Subcutaneous abdominal adipose tissue (tissue), 5 donors: ENCODE data around the gene MIS18A.

Experiments used
- H3K27ac ChIP-seq: one replicate; pipeline ENCODE4 v1.7.0; 2013; ENCODE audit warnings: low read depth, mild to moderate bottlenecking, inconsistent platforms, low read length, moderate library complexity
- H3K27me3 ChIP-seq, 5 donors: one replicate each; pipeline ENCODE4 v1.7.0; 2013; ENCODE audit warnings: low read length in 5 of 5, inconsistent platforms in 1 of 5; ENCODE audit not compliant: control insufficient read depth in 5 of 5, insufficient read depth in 4 of 5
- H3K36me3 ChIP-seq, 5 donors: one replicate each; pipeline ENCODE4 v1.7.0; 2013; ENCODE audit warnings: low read length in 5 of 5; ENCODE audit not compliant: control insufficient read depth in 5 of 5, insufficient read depth in 5 of 5
- H3K4me1 ChIP-seq, 5 donors: one replicate each; pipeline ENCODE4 v1.7.0; 2013; ENCODE audit warnings: low read length in 5 of 5, mild to moderate bottlenecking in 3 of 5, moderate library complexity in 1 of 5; ENCODE audit not compliant: control insufficient read depth in 5 of 5, insufficient read depth in 5 of 5
- H3K4me3 ChIP-seq, 5 donors: one replicate each; pipeline ENCODE4 v1.7.0; 2013; ENCODE audit warnings: low read length in 5 of 5, low read depth in 1 of 5
- H3K9ac ChIP-seq, 5 donors: one replicate each; pipeline ENCODE4 v1.7.0; 2013; ENCODE audit warnings: low read length in 5 of 5, mild to moderate bottlenecking in 4 of 5, moderate library complexity in 3 of 5
- H3K9me3 ChIP-seq, 5 donors: one replicate each; pipeline ENCODE4 v1.7.0; 2013; ENCODE audit warnings: low read length in 5 of 5; ENCODE audit not compliant: control insufficient read depth in 5 of 5
- donor health status: healthy.
- donor health status: healthy.
- donor health status: healthy.
- donor health status: healthy.
- donor health status: healthy.

MIS18A gene

DNA sequence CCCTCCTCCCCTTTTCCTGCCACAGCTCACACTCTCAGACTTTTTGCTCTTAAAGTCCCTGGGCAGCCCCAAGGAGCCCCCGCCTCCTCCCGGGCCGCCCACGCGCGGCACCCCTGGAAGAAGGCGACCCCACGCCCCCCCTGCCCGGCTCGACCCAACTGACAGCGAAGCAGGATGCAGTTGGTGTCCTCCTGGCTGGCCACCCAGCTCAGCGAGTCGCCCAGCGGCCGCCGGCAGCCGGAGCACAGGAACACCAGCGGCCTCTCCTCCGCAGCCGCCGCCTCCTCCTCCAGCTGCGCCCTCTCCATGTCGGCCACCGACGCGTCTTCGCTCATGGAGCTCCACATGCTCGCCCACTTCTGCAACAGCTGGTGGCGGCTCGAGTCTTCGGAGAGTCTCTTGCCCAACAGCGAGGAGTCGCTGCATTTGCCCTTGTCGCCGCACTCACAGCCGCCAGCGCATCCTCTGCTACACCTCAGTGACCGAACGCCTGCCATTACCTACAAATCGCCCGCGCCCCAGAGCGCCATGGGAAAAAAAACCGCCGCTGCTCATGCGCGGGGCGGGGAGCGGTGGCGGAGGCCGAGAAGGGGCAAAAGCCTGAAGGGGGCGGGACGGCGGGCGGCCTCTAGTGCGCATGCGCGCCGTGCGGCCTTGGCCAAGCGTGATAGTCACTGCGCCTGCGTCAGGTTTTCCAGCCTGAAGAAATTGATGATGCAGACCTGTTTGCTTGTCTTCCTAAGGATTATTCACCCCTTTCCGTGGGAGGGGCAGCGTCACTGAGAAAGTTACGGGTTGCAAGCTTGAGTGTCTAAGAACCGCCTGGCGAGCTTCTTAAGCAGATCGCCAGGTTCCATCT lies at the start of gene MIS18A:
TSS of gene MIS18A (minus strand) at position 532 of the 859 bp plus-strand sequence. CDS start at position 497, 35 bp downstream.
- Histone ChIP-seq H3K4me3 (peak within 1 kb of the TSS; percentile 87 to 96 (median 95)), H3K4me1 (peaks cover 7 to 25% (median 20%) of the 10 kb centered on the region in 5 donors), H3K36me3 (peaks cover 0 to 8% (median 3%) of the 10 kb centered on the region in 5 donors), H3K27ac (peak within 1 kb of the TSS; percentile 50), H3K9ac (peak within 1 kb of the TSS; percentile 31 to 88 (median 79)), H3K9me3 (no peaks in the 10 kb centered on the region), H3K27me3 (no peaks in the 10 kb centered on the region)

DNA sequence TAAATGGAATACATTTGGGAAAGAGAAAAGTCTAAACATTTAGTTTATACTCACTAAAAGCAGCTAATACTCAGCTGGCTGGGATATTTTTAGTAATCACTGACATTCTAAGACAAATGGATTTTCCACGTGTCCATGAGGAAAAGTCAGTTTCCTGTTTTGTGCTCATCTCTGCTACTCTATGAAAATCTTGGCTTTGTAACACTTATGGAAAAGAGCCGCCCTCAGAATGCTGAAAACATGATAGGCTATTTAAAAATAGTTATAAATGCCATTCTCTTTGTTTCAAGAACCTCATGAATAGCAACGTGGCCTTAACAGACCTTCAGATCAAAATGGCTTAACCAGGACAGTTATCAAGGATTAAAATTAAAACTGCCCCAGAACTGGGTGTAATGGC lies 49.7 kb upstream of the MIS18A start:
- H3K4me1 ChIP-seq = peaks cover 0 to 29% (median 16%) of the 10 kb centered on the region in 5 donors
- peak overlapping the region; percentile 61 for H3K27ac ChIP-seq
- no peaks in the 10 kb centered on the region for H3K9me3 ChIP-seq
- no peaks in the 10 kb centered on the region for H3K27me3 ChIP-seq
- H3K4me3 ChIP-seq = no peak overlapping the region
- H3K9ac ChIP-seq = no peak overlapping the region
- peaks cover 14 to 51% (median 46%) of the 10 kb centered on the region in 5 donors for H3K36me3 ChIP-seq

- Histone ChIP-seq H3K36me3 (peaks cover 3 to 60% (median 54%) of the 10 kb centered on the region in 5 donors), H3K9ac (no peak overlapping the region), H3K9me3 (no peaks in the 10 kb centered on the region), H3K4me3 (no peak overlapping the region), H3K4me1 (peaks cover 0 to 24% (median 16%) of the 10 kb centered on the region in 5 donors), H3K27ac (no peak overlapping the region), H3K27me3 (no peaks in the 10 kb centered on the region)
Measured at GRCh38 chr21:32325706-32326105, 46.9 kb upstream of the MIS18A start.

DNA sequence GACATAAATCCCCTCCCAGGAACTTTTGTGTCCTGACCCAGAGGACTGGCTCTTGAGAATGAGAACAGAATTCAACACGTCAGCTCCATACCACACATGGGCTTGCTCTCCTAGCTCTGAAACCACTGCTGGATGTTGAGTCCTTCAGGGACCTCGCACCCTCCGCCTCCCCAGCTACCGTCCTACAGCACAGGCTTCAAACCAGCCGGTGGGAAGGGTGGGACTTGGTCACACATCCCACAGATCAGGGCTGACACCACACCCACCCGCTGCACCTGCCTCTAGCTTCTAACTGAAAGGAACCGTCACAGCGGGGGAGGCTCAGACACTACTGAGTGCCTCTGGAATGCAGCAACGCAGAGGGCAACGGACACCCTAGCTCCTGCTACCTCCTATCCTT lies 43.8 kb upstream of the MIS18A start:
- Histone ChIP-seq H3K9me3 (no peaks in the 10 kb centered on the region), H3K4me1 (peaks cover 0 to under 1% (median 0%) of the 10 kb centered on the region in 5 donors), H3K4me3 (no peak overlapping the region), H3K36me3 (peaks cover 9 to 88% (median 81%) of the 10 kb centered on the region in 5 donors), H3K27ac (no peak overlapping the region), H3K27me3 (no peaks in the 10 kb centered on the region), H3K9ac (no peak overlapping the region)

GRCh38 chr21:32322103-32322502 lies 43.3 kb upstream of the MIS18A start:
- H3K9me3 ChIP-seq = no peaks in the 10 kb centered on the region
- no peaks in the 10 kb centered on the region for H3K4me1 ChIP-seq
- H3K27ac ChIP-seq = no peak overlapping the region
- H3K4me3 ChIP-seq = no peak overlapping the region
- H3K9ac ChIP-seq = no peak overlapping the region
- H3K27me3 ChIP-seq = no peaks in the 10 kb centered on the region
- H3K36me3 ChIP-seq = peaks cover 9 to 93% (median 87%) of the 10 kb centered on the region in 5 donors

DNA sequence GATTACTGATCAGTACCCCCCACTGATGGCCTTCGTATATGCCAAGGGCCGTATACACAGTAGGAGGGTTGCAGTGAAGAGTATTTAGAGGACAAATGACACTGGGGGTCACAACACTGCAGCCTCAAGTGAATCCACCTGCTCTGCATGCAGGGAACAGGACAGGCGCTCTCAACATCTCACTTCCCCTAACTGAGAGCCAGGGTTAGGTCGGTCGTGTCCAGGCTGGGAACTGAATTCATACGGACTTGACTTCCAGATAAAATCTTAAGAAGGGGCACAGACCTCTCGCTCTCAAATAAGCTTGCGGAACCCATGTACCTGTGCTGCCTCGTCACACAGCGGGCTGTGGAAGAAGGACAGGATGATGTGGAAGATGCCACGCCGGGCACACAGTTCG lies 42.6 kb upstream of the MIS18A start:
- H3K9me3 ChIP-seq = no peaks in the 10 kb centered on the region
- peaks cover 9 to 97% (median 93%) of the 10 kb centered on the region in 5 donors for H3K36me3 ChIP-seq
- peaks cover 0 to 2% (median 0%) of the 10 kb centered on the region in 5 donors for H3K4me1 ChIP-seq
- H3K4me3 ChIP-seq = no peak overlapping the region
- no peaks in the 10 kb centered on the region for H3K27me3 ChIP-seq
- no peak overlapping the region for H3K9ac ChIP-seq
- H3K27ac ChIP-seq = no peak overlapping the region

GRCh38 chr21:32320726-32321125 lies 41.9 kb upstream of the MIS18A start:
- Histone ChIP-seq H3K27me3 (no peaks in the 10 kb centered on the region), H3K36me3 (peaks cover 6 to 100% (median 95%) of the 10 kb centered on the region in 5 donors), H3K4me3 (no peak overlapping the region), H3K9me3 (no peaks in the 10 kb centered on the region), H3K9ac (no peak overlapping the region), H3K4me1 (peaks cover 0 to 9% (median 1%) of the 10 kb centered on the region in 5 donors), H3K27ac (no peak overlapping the region)

- Histone ChIP-seq H3K9ac (no peak overlapping the region), H3K9me3 (no peaks in the 10 kb centered on the region), H3K4me3 (no peak overlapping the region), H3K27ac (no peak overlapping the region), H3K27me3 (no peaks in the 10 kb centered on the region), H3K4me1 (peaks cover 0 to 12% (median 1%) of the 10 kb centered on the region in 5 donors), H3K36me3 (peaks cover 6 to 97% (median 94%) of the 10 kb centered on the region in 5 donors)
Measured at GRCh38 chr21:32320059-32320458, 41.2 kb upstream of the MIS18A start.

- Histone ChIP-seq H3K4me3 (no peak overlapping the region), H3K36me3 (peaks cover 6 to 94% (median 91%) of the 10 kb centered on the region in 5 donors), H3K9ac (no peak overlapping the region), H3K27me3 (no peaks in the 10 kb centered on the region), H3K27ac (no peak overlapping the region), H3K4me1 (peaks cover 0 to 16% (median 1%) of the 10 kb centered on the region in 5 donors), H3K9me3 (no peaks in the 10 kb centered on the region)
Measured at GRCh38 chr21:32319012-32319411, 40.2 kb upstream of the MIS18A start.

- H3K36me3 ChIP-seq = peaks cover 9 to 92% (median 86%) of the 10 kb centered on the region in 5 donors
- no peaks in the 10 kb centered on the region for H3K27me3 ChIP-seq
- H3K4me1 ChIP-seq = peaks cover 0 to 16% (median 1%) of the 10 kb centered on the region in 5 donors
Measured at GRCh38 chr21:32317726-32318125, 38.9 kb upstream of the MIS18A start.

More at GRCh38 chr21:32317726-32318125, 38.9 kb upstream of the MIS18A start:
- Histone ChIP-seq H3K9ac (no peak overlapping the region), H3K4me3 (no peak overlapping the region), H3K9me3 (no peaks in the 10 kb centered on the region), H3K27ac (no peak overlapping the region)
